Fibroblast of lung (primary cell): ENCODE measurements around the gene CNTNAP5.

Source experiments
- EZH2 ChIP-seq: IDR thresholded peaks from 2 replicates; pipeline ENCODE4 v1.5.1; 2012; ENCODE audit warnings: low read length, control low read depth, mild to moderate bottlenecking; ENCODE audit errors: missing control alignments
- TF ChIP-seq, protein P1 (sequence below), 2 donors: IDR thresholded peaks in 1 of 2; conservative IDR thresholded peaks in 1 of 2; 1 replicate in 1 of 2; 2 replicates in 1 of 2; pipeline ENCODE4 v1.5.1; 2011 to 2012; ENCODE audit warnings: low read length in 2 of 2, control low read depth in 1 of 2, inconsistent platforms in 1 of 2, low read depth in 1 of 2, mild to moderate bottlenecking in 1 of 2

- TF ChIP-seq, protein P1, sequence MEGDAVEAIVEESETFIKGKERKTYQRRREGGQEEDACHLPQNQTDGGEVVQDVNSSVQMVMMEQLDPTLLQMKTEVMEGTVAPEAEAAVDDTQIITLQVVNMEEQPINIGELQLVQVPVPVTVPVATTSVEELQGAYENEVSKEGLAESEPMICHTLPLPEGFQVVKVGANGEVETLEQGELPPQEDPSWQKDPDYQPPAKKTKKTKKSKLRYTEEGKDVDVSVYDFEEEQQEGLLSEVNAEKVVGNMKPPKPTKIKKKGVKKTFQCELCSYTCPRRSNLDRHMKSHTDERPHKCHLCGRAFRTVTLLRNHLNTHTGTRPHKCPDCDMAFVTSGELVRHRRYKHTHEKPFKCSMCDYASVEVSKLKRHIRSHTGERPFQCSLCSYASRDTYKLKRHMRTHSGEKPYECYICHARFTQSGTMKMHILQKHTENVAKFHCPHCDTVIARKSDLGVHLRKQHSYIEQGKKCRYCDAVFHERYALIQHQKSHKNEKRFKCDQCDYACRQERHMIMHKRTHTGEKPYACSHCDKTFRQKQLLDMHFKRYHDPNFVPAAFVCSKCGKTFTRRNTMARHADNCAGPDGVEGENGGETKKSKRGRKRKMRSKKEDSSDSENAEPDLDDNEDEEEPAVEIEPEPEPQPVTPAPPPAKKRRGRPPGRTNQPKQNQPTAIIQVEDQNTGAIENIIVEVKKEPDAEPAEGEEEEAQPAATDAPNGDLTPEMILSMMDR (conservative IDR thresholded peaks at IDR 0.05 in 1 of 2, IDR thresholded peaks at IDR 0.05 in 1 of 2; ENCODE audit: low read depth in 1 of 2, low read length in 2 of 2), result no peak
- no peak for TF ChIP-seq EZH2
These were observed 184.4 kb downstream of the CNTNAP5 start for GRCh38 chr2:124209441-124209840.
